NCI-H524 (cell line): ENCODE data around the gene FCHO2.
"Not testable (repeated sequence)": the region's sequence is repeated elsewhere in the genome, so short reads cannot be mapped to it uniquely, and the experiment has no call there.

Source experiments
- DNase-seq, 2 experiments: peaks; one replicate each; lab custom pipeline; 2025; lab: John Stamatoyannopoulos, UW

Gene FCHO2

DNA sequence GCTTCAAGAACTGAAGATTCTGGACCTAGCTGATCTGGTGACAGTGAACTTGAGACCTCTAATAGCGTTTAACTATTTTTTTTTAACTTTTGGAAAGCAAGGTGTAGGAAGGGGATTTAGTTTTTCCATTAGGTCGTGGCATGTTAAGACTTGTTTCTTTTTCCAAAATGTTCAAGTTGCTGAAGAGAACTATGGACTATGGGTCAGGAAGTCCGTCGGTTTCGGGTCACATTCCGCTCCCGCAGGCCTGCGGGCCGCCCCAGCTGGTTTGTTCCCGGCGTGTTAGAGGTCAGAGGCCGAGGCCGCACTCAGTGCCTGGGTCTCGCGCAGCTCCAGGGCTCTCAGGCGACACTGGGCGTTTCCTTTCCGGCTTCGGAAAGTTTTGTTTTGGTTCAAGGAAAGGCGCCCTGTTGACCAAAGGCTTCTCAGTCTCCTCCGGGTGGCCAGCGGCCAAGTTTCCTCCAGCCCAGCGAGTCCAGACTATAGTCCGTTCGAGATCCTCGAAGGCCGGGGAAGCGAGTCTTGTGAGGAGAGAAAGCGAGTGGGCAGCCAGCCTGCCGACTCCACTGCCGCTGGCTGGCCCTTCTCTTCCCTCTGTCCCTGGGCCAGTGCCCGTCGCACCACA, 586 bp upstream of the FCHO2 start:
- no peak for DNase-seq

DNA sequence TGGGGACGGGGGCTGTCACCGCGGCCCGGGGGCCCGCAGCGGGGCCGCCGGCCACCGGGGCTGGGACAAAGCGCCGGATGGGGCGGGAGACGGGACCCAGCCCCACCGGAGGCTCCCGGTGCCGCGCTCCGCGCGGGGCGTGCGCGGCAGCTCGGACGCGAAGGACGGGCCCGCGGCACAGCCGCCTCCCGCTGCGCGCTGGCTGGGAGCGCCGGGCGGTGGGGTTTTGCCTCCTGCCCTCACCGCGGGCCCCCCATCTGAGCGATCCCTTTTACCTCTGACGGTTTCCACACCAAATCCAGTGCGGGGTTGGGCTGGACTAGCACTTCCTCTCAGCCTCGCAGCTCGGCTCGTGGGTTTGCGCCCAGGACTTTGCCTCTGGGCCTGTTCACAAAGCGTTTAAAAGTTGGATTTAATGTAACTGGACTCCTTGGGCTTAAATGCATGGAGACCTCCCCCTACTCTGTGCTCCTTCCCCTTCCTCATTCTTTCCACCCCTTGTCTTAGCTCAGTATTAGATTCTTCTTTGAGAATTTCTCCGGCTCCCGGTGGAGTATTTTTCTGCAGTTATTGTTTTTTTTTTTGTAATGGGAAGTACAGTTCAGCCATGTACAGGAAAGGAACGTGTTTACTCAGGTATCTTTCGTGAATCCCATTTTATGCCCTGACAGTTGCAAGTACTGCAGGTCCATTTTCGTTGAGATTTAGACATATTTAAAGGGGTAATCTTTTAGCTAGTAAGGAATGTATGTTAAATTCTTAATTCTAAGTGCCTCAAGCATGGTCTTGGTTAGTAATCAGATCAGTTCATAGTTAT, 691 bp downstream of the FCHO2 start:
- peak; percentile 21 to 48 for DNase-seq

DNA sequence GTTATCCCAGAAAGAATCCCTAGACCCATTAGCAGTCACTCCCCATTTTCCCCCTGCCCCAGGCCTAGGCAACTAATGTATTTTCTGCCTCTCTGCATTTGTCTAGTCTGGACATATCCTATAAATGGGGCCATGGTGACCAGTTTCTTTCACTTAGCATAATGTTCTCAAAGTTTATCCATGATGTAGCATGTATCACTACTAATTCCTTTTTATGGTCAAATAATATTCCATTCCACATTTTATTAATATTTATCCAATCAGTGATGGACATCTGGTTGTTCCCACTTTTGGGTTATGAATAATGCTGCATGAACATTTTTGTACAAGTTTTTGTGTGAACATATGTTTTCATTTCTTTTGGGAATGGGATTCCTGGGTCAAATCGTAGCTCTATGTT, 1.5 kb downstream of the FCHO2 start:
- DNase-seq: no peak

DNA sequence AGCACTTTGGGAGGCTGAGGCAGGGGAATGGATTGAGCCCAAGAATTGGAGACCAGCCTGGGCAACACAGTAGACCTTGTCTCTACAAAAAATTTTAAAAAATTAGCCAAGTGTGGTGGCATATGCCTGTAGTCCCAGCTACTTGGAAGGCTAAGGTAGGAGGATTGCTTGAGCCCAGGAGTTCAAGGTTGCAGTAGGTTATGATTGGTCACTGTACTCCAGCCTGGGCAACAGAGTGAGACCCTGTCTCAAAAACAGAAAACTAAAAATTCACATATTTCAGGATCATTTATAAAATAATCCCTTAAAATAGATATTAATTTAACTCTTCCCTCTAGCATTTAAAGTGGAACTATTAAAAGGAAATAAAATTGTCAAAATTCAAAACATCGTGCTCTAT, 3.4 kb downstream of the FCHO2 start:
- DNase-seq: no peak

DNA sequence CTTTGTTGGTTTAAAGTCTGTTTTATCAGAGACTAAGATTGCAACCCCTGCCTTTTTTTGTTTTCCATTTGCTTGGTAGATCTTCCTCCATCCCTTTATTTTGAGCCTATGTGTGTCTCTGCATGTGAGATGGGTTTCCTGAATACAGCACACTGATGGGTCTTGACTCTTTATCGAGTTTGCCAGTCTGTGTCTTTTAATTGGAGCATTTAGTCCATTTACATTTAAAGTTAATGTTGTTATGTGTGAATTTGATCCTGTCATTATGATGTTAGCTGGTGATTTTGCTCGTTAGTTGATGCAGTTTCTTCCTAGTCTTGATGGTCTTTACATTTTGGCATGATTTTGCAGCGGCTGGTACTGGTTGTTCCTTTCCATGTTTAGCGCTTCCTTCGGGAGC, 18.6 kb downstream of the FCHO2 start:
- DNase-seq: not testable (repeated sequence)

DNA sequence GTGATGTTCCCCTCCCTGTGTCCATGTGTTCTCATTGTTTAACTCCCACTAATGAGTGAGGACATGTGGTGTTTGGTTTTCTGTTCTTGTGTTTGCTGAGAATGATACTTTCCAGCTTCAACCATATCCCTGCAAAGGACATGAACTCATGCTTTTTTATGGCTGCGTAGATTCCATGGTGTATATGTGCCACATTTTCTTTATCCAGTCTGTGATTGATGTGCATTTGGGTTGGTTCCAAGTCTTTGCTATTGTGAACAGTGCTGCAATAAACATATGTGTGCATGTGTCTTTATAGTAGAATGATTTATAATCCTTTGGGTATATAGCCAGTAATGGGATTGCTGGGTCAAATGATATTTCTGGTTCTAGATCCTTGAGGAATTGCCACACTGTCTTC, 21.0 kb downstream of the FCHO2 start:
- not testable (repeated sequence) for DNase-seq

DNA sequence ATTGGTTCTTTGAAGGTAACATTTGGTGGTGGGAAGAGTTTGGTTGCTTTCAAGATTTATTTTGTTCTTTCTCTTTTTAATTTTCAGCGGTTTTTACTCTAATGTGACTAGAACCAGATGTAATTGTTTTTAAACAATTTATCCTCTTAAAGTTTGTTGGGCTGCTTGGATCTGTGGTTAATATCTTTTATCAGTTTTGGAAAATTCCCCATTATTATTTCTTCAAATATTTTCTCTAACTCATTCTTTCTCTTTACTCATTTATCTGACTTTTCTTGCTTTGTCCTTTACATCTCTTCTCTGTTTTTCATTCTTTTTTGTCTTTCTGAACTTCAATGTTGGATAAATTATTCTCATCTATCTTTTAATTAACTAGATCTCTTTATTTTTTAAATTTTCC, 29.9 kb downstream of the FCHO2 start:
- DNase-seq: no peak

DNA sequence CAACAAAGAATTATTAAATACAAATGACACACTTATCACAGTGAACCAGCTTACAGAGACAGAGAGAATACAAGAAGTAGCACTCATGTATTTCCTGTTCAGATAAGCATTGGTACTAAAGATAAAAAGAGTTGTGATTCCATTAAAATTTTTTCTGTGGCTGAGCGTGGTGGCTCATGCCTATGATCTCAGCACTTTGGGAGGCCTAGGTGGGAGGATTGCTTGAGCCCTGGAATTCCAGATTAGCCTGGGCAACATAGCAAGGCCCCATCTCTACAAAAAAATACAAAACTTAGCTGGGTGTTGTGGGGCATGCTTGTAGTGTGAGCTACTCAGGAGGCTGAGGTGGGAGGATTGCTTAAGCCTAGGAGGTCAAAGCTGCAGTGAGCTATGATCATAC, 32.9 kb downstream of the FCHO2 start:
- DNase-seq: no peak

DNA sequence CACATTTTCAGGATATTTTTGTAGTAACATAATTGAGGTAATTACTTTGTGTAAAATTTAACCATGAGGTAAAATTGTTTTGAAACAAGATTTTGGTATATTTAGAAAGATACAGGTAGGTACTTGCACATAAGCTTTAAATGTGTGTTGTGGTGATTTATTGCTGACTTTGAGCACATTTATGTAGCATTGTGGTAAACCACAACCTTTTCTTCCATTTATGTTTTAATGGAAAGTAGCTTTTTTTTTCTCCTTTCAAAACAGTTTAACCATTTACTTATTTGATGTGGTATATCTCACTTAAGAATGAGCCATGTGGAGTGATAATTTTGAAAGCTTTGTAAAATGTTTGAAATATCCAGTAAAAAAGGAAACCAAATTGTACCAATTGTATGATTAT, 35.6 kb downstream of the FCHO2 start:
- no peak for DNase-seq

DNA sequence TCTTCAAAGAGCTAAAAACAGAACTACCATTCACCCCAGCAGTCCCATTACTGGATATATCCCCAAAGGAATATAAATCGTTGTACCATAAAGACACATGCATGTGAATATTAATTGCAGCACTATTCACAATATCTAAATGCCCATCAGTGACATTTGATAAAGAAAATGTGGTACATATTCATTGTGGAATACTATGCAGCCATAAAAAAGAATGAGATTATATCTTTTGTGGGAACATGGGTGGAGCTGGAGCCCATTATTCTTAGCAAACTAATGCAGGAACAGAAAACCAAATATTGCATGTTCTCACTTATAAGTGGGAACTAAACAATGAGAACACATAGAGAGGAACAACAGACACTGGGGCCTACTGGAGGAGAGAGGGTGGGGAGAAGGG, 38.7 kb downstream of the FCHO2 start:
- no peak for DNase-seq

DNA sequence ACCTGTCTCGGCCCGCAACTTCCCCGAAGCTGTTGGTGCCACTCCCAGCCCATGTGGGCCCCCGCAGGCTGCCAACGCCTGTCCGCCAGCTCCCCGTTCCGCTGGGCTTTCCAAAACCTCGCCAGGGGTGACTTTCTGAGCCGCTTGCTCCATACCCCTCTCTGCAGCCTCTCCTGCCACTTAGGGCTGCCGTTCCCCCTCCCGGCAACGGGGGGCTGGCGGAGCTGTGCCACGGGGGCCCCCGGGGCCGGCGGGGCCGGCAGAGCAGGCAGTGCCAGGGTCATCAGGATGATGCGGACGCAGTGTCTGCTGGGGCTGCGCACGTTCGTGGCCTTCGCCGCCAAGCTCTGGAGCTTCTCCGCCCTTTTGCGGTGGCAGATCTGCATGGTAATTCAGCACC, 40.8 kb downstream of the FCHO2 start:
- DNase-seq: no peak

DNA sequence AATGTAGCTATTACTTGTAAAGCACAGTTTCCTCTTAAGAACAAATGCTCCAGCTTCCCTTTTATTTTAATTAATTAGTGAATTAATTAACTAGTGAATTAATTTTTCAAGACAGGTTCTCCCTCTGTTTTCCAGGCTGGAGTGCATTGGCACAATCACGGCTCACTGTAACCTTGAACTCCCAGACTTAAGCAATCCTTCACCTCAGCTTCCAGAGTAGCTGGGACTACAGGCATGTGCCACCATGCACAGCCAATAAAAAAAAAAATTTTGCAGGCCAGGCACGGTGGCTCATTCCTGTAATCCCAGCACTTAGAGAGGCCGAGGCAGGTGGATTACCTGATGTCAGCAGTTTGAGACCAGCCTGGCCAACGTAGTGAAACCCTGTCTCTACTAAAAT, 44.1 kb downstream of the FCHO2 start:
- no peak for DNase-seq

DNA sequence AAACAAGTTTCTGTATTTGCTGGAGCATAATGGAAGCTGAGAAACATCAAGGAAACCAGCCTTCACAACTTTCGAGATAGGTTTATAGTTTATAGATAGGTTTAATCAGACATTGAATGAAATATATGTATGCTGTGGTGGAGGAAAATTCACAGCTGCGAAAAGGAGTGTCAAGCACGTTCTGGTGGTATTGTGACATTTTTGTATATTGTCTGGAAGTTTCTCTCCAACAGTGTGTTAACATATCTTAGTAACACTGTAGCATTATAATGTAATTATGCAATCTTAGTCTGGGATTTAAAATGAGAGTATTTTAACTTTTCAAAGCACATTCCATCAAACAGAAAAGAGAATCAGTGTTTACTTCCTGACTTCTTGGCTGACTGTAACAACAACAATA, 50.0 kb downstream of the FCHO2 start:
- no peak for DNase-seq

DNA sequence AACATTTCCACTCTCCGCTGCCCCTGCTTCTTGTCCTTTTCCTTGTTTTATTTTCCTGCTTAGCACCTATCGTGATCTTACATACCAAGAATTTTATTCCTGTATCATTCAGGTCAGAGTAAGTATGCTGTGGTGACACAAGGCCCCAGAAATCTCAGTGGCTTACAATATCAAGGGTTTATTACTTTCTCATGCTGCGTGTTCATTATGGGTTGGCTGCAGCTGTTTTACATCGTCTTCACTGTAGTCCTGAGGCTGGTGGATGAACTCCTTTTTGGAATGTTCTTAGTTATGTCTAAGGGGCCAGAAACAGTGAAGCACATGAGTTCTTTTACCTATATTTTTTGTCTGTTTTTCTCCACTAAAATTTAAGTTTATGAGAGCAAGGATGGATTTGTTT, 51.2 kb downstream of the FCHO2 start:
- no peak for DNase-seq

DNA sequence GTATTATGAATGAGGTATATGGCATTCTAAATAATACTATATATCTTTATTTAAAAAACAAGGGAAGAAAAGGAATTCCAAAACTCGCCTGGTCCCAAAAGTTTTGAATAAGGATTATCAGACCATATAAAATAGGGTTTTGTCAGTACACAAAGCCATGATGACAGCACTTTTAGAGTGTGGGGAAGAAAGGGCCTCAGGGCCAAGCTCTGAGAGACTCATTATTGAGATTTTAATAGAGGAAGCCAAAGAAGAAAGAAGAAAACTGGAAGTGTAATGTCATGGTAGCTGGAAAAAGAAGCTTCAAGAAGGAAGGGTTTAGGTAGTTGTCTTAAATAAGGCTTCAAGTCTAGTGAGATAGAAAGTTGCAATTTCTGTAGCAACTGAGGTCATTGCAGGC, 53.0 kb downstream of the FCHO2 start:
- no peak for DNase-seq

DNA sequence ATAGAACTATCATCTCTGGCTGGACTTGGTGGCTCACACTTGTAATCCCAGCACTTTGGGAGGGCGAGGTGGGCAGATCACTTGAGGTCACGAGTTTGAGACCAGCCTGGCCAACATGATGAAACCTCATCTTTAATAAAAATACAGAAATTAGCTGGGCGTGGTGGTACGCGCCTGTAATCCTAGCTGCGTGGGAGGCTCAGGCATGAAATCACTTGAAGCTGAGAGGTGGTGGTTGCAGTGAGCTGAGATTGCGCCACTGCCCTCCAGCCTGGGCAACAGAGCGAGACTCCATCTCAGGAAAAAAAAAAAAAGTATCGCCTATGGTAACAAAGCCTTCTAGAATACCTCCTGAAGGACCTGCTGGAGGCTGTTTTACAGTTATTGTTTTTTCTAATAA, 55.8 kb downstream of the FCHO2 start:
- DNase-seq: not testable (repeated sequence)

DNA sequence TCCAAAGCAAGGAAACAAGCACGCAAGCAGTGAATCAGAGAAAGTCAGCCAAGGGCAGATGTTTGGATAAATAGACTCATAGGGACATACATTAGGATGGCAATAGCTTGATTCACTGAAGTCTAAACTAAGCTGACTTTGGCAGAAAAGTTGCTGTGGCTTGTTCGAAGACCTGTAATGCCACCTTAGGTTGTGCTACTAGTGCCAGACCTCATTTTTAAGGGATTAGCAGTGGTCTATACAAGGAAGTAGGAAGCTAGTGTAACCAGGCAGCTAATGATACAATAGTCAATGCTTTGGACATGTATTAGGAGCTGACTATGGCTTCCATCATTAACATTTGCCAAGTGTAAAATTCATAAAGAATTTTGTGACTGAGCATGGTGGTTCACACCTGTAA, 63.1 kb downstream of the FCHO2 start:
- DNase-seq: no peak

DNA sequence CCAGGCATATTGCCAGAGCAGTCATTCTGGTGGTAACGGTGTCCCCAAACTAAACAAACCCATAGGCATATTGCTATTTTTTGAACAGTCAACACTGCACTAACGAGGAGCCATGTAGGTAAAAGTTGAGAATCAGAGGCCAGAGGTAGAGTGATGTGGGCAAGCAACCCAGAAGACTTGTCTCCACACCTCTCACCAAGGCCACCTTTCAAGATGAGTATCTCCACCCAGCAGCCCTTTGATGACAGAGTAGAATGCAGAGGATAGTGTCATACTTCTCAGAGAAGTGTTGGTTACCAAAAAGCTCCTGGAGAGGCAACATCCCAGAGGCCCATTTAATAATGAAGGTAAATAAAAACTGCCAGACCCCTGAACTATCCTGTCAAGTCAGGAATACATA, 63.9 kb downstream of the FCHO2 start:
- no peak for DNase-seq

DNA sequence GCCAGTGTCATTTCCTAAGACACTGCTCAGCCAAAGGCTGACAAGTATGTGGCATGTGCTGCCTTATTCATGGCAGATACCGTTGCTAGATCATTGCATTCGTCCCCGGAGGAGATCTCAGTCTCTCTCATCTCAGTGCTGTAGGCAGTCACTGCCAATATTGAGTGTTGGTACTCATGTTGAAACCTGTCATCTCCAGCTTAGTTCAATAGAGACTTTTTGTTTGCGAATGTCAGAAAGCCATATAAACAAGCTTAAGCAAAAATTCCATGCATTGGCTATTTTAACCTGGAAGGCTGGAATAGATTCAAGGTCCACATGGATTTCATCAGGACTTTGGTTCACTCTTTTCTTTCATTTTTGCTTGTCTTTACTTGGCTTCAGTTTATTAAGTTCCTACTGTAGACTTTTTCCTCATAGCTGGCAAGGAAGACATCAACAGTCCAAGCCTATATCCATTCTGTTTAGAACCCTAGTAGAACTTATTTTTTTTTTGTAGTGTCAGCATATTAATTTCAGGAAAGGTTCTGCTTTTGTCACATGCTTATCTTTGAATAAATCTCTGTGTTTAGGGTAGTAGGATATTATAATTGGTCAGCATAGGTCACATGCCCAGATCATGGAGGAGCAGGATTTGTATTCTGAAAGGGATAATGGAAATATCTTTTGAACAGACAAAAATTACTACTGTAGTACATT, 66.8 kb downstream of the FCHO2 start:
- DNase-seq: no peak

DNA sequence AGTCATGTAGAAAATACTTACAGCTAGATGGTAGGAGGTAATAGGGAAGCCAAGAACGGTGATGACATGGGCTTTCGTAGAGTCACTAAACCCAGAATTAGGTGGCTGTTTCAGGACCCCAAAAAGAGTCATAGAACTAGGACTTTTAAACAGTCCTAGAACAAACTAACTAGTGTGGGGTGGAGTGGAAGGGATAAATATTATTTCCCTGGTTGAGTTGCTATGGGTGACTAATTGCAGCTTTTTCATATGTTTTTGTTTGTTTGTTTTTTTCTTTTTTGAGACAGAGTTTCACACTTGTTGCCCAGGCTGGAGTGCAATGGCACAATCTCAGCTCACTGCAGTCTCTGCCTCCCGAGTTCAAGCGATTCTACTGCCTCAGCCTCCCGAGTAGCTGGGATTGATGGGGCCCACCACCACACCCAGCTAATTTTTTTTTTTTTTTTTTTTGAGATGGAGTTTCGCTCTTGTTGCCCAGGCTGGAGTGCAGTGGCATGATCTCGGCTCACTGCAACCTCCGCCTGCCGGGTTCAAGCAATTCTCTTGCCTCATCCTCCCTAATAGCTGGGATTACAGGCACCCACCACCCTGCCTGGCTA, 69.2 kb downstream of the FCHO2 start:
- not testable (repeated sequence) for DNase-seq

DNA sequence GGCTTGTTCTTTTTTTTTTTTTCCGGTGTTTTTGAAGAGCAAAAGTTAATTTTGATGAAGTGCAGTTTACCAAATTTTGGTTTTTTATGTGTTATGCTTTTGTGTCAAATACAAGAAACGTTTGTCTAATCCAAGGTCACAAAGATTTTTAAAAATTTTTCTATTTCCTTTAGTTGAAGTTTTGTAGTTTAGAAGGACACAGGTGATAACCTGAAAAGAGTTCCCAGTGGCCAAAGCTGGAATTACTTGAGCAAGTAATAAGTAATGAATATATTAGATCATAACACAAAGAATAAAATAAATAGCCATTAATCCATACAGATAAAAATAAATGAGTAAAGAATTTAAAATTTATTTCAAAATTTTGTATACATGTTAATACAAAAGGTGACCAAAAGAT, 71.5 kb downstream of the FCHO2 start:
- DNase-seq: no peak

DNA sequence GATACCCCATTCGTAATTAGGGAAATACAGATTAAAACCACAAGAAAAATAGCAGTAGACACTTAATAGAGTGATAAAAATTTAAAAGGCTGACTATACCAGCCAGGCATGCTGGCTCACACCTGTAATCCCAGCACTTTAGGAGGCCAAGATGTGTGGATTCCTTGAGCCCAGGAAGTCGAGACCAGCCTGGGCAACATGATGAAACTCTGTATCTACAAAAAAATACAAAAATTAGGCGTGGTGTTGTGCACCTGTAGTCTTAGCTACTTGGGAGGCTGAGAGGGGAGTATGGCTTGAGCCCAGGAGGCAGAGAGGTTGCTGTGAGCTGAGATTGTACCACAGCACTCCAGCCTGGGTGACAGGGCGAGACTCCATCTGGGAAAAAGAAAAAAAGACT, 72.0 kb downstream of the FCHO2 start:
- no peak for DNase-seq
